H1 (cell line): Measurements from ENCODE around the gene GIGYF2. TPM values are rescaled to one million over a fixed set of nuclear protein-coding genes. Genes with fewer than 3 reads are reported as not detected.

Source experiments
- CTCF ChIA-PET: fragments of 300-600 bp; sonication (Branson Sonifier 250); formaldehyde crosslinking; loops from one replicate; lab custom pipeline; 2021; ENCODE audit not compliant: partially characterized antibody; lab: Charles Lee
- POLR2A ChIA-PET: fragments of 300-600 bp; sonication (Branson Sonifier 250); formaldehyde crosslinking; loops from one replicate; lab custom pipeline; 2021; ENCODE audit warnings: inconsistent platforms; ENCODE audit not compliant: partially characterized antibody; lab: Charles Lee
- DNase-seq, 2 experiments: peaks; one replicate each; pipeline versions ENCODE4 v3.0.0 to v3.0.0-alpha.2; 2010 to 2022; ENCODE audit warnings: low spot score in 2 of 2, low read depth in 1 of 2, mixed read lengths in 1 of 2
- FAIRE-seq: peaks from 2 replicates; lab custom pipeline; 2011; peaks lifted over from hg19 to GRCh38; lab: Jason Lieb, UNC
- H2AFZ ChIP-seq: 2 replicates; pipeline ENCODE4 v1.8.1; 2012; ENCODE audit warnings: low read length, inconsistent platforms
- H2AK5ac ChIP-seq: 2 replicates; pipeline ENCODE4 v1.6.1; 2013; ENCODE audit warnings: low read depth, low read length
- H2BK120ac ChIP-seq: replicated peaks from 2 replicates; pipeline ENCODE3; 2013; ENCODE audit warnings: low read depth, low read length, inconsistent platforms
- H2BK12ac ChIP-seq: 2 replicates; pipeline ENCODE4 v1.6.1; 2013; ENCODE audit warnings: low read depth, low read length
- H2BK15ac ChIP-seq: 2 replicates; pipeline ENCODE4 v1.6.1; 2013; ENCODE audit warnings: low read length
- H2BK20ac ChIP-seq: 2 replicates; pipeline ENCODE4 v1.6.1; 2013; ENCODE audit warnings: low read length
- H2BK5ac ChIP-seq: 2 replicates; pipeline ENCODE4 v1.6.1; 2013; ENCODE audit warnings: low read depth, low read length
- H3K14ac ChIP-seq: 2 replicates; pipeline ENCODE4 v1.6.1; 2013; ENCODE audit warnings: inconsistent platforms; ENCODE audit not compliant: insufficient read length
- H3K18ac ChIP-seq: 2 replicates; pipeline ENCODE4 v1.6.1; 2013; ENCODE audit warnings: low read length; ENCODE audit errors: extremely low read depth
- H3K23ac ChIP-seq: 2 replicates; pipeline ENCODE4 v1.6.1; 2013; ENCODE audit warnings: inconsistent platforms; ENCODE audit not compliant: insufficient read length
- H3K23me2 ChIP-seq: 2 replicates; pipeline ENCODE4 v1.6.1; 2013; ENCODE audit warnings: low read depth, low read length
- H3K27ac ChIP-seq: 2 replicates; pipeline ENCODE4 v1.6.1; 2011; ENCODE audit warnings: low read depth, low read length, inconsistent platforms
- H3K27me3 ChIP-seq, 4 experiments: replicated peaks in 1 of 4; 1 replicate in 1 of 4; 2 replicates in 3 of 4; pipeline versions ENCODE4 v1.6.1 to v1.8.1; 2011 to 2013; ENCODE audit warnings: low read length in 3 of 4, mild to moderate bottlenecking in 3 of 4, inconsistent platforms in 2 of 4, mixed read lengths in 2 of 4, moderate library complexity in 1 of 4; ENCODE audit not compliant: control insufficient read depth in 3 of 4, insufficient read depth in 3 of 4; ENCODE audit errors: extremely low read depth in 1 of 4
- H3K36me3 ChIP-seq, 4 experiments: 2 replicates each; pipeline versions ENCODE4 v1.6.1 to v1.8.1; 2011 to 2013; ENCODE audit warnings: mild to moderate bottlenecking in 4 of 4, low read length in 3 of 4, moderate library complexity in 2 of 4, control low read depth in 1 of 4, inconsistent platforms in 1 of 4; ENCODE audit not compliant: insufficient read depth in 4 of 4, control insufficient read depth in 2 of 4
- H3K4ac ChIP-seq: replicated peaks from 2 replicates; pipeline ENCODE3; 2013; ENCODE audit warnings: low read length, low read depth, mixed read lengths, inconsistent platforms; ENCODE audit not compliant: insufficient read length
- H3K4me1 ChIP-seq, 4 experiments: replicated peaks in 1 of 4; 1 replicate in 1 of 4; 2 replicates in 3 of 4; pipeline versions ENCODE4 v1.6.1 to v1.8.1; 2011 to 2013; ENCODE audit warnings: low read length in 3 of 4, inconsistent platforms in 2 of 4, mixed read lengths in 1 of 4; ENCODE audit not compliant: insufficient read depth in 4 of 4, control insufficient read depth in 3 of 4
- H3K4me2 ChIP-seq, 2 experiments: 2 replicates each; pipeline versions ENCODE4 v1.6.1 to v1.8.1; 2011 to 2013; ENCODE audit warnings: low read depth in 2 of 2, low read length in 2 of 2, control low read depth in 1 of 2, inconsistent platforms in 1 of 2, mild to moderate bottlenecking in 1 of 2; ENCODE audit not compliant: insufficient read depth in 1 of 2
- H3K4me3 ChIP-seq, 4 experiments: fragments of 200-600, 300-600 bp in 1 of 4; sonication (generic), shearing (Covaris generic), sonication (Bioruptor Twin) in 1 of 4; 2 replicates each; pipeline versions ENCODE4 v1.5.1 to v1.8.1; 2011 to 2016; ENCODE audit warnings: low read length in 4 of 4, low read depth in 3 of 4, control low read depth in 2 of 4, inconsistent platforms in 2 of 4, mild to moderate bottlenecking in 2 of 4, mixed read lengths in 1 of 4, moderate library complexity in 1 of 4; ENCODE audit not compliant: insufficient read depth in 2 of 4; ENCODE audit errors: extremely low read depth in 1 of 4
- H3K56ac ChIP-seq: replicated peaks from 2 replicates; pipeline ENCODE3; 2013; ENCODE audit warnings: low read depth, mild to moderate bottlenecking, mixed read lengths, low read length, inconsistent platforms; ENCODE audit not compliant: insufficient read length
- H3K79me1 ChIP-seq: 2 replicates; pipeline ENCODE4 v1.6.1; 2013; ENCODE audit warnings: low read depth, low read length, control low read depth
- H3K79me2 ChIP-seq, 2 experiments: 2 replicates each; pipeline versions ENCODE4 v1.6.1 to v1.8.1; 2012 to 2013; ENCODE audit warnings: low read length in 2 of 2, mild to moderate bottlenecking in 2 of 2, inconsistent platforms in 1 of 2; ENCODE audit not compliant: insufficient read depth in 2 of 2, control insufficient read depth in 1 of 2
- H3K9ac ChIP-seq, 4 experiments: replicated peaks in 1 of 4; 1 replicate in 1 of 4; 2 replicates in 3 of 4; pipeline versions ENCODE4 v1.6.1 to v1.8.1; 2011 to 2013; ENCODE audit warnings: low read depth in 3 of 4, low read length in 3 of 4, control low read depth in 2 of 4, mild to moderate bottlenecking in 2 of 4, moderate library complexity in 2 of 4, inconsistent platforms in 1 of 4; ENCODE audit errors: extremely low read depth in 1 of 4
- H3K9me3 ChIP-seq, 2 experiments: 2 replicates each; pipeline versions ENCODE4 v1.6.1 to v1.8.1; 2012 to 2013; ENCODE audit warnings: mild to moderate bottlenecking in 2 of 2, moderate library complexity in 2 of 2, control low read depth in 1 of 2, inconsistent platforms in 1 of 2, low read depth in 1 of 2, low read length in 1 of 2, mixed read lengths in 1 of 2; ENCODE audit not compliant: insufficient read depth in 2 of 2
- H4K20me1 ChIP-seq, 2 experiments: replicated peaks in 1 of 2; 2 replicates each; pipeline versions ENCODE3 to v1.8.1; 2011 to 2013; ENCODE audit warnings: inconsistent platforms in 2 of 2, low read length in 2 of 2, mild to moderate bottlenecking in 1 of 2; ENCODE audit not compliant: insufficient read depth in 2 of 2, control insufficient read depth in 1 of 2
- H4K5ac ChIP-seq: 2 replicates; pipeline ENCODE4 v1.6.1; 2013; ENCODE audit warnings: low read length, low read depth, mixed read lengths, inconsistent platforms; ENCODE audit not compliant: insufficient read length
- H4K8ac ChIP-seq: 2 replicates; pipeline ENCODE4 v1.8.0; 2013; ENCODE audit warnings: mild to moderate bottlenecking, moderate library complexity, low read length, inconsistent platforms; ENCODE audit not compliant: insufficient read depth; ENCODE audit errors: extremely low read depth
- H4K91ac ChIP-seq: replicated peaks from 2 replicates; pipeline ENCODE3; 2013; ENCODE audit warnings: low read length, mixed read lengths, inconsistent platforms; ENCODE audit not compliant: insufficient read length
- SIX5 ChIP-seq: IDR thresholded peaks from 2 replicates; pipeline ENCODE4 v1.6.1; 2011; ENCODE audit warnings: mild to moderate bottlenecking, low read depth, low read length
- WGBS, 2 experiments: shearing (Covaris generic) in 1 of 2; methylation state at CpG; one replicate each; pipeline versions ENCODE4 v1.1.6 to v1.1.7; 2013 to 2015; ENCODE audit warnings: low lambda C conversion rate in 2 of 2, mixed read lengths in 2 of 2, inconsistent platforms in 1 of 2, low coverage in 1 of 2, missing lambda C conversion rate in 1 of 2; ENCODE audit not compliant: insufficient replicate concordance in 2 of 2, insufficient coverage in 1 of 2, insufficient read length in 1 of 2; ENCODE audit errors: extremely low coverage in 1 of 2, missing lambda C conversion rate in 1 of 2; 5-methylcytosine and 5-hydroxymethylcytosine counted together
- polyA plus RNA-seq, 7 experiments: library from polyadenylated mRNA; depleted of rRNA in 3 of 7; stranded (reverse) in 5 of 7; unstranded in 2 of 7; fragments of >200 nt in 5 of 7; fragments of 200-250 nt in 2 of 7; gene quantifications; 1 replicate in 5 of 7; 2 replicates in 1 of 7; 4 replicates in 1 of 7; pipeline versions ENCODE4 v1.2.1 to v1.2.3, GENCODE V29; 2011 to 2013; ENCODE audit warnings: missing spikeins in 2 of 7, mixed read lengths in 2 of 7
- total RNA-seq: library from RNA; stranded (reverse); fragmentation: NEBNext Ultra II Directional; extraction: Animal tissue kit (Norgen Biotek cat#: 25700); gene quantifications from 2 replicates; pipeline ENCODE4 v1.2.1, GENCODE V29; 2021
- TF ChIP-seq, protein P1 (sequence below): IDR thresholded peaks from 2 replicates; pipeline ENCODE4 v1.6.1; 2011; ENCODE audit warnings: low read length, improper control_type of control experiment
- TF ChIP-seq, protein P2 (sequence below), 3 experiments: IDR thresholded peaks; 1 replicate in 2 of 3; 2 replicates in 1 of 3; pipeline versions ENCODE4 v1.5.1 to v1.6.1; 2011; ENCODE audit warnings: low read length in 3 of 3, mild to moderate bottlenecking in 3 of 3, inconsistent platforms in 2 of 3, low read depth in 1 of 3, moderate library complexity in 1 of 3; ENCODE audit not compliant: insufficient read depth in 1 of 3; ENCODE audit errors: control extremely low read depth in 1 of 3

Gene GIGYF2
- total and polyA plus RNA-seq, 2 of the 8 experiments (the other 6 are each of a cell fraction or from before 2014, with no cell fraction given) = 22.3 to 62.0 TPM

DNA sequence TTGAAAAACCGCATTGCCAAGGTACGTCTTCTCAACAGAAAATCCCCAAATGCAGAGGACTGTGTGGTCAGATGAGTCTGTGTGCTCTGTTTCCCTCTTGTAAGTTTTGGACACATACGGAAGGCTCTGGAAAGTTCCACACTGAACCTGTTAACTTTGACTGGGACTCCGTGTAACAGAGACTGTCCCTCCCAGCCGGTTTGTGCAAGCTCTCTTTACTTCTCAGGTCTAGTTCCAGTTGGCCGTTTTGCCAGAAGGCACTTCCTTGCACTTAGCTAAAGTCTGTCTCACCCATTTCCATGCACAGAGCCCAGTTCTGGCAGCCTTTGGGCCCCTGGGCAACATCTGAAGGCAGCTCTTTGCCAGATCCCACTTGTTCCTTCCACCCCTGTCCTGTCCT, 41.7 kb upstream of the GIGYF2 start:
- H2BK120ac ChIP-seq = no peak overlapping the region
- FAIRE-seq = no peak
- no peaks in the 10 kb centered on the region for H3K79me2 ChIP-seq
- H3K27me3 ChIP-seq = no peaks in the 10 kb centered on the region
- no peak overlapping the region for H3K4me2 ChIP-seq
- TF ChIP-seq SIX5 = no peak
- TF ChIP-seq, protein P1, sequence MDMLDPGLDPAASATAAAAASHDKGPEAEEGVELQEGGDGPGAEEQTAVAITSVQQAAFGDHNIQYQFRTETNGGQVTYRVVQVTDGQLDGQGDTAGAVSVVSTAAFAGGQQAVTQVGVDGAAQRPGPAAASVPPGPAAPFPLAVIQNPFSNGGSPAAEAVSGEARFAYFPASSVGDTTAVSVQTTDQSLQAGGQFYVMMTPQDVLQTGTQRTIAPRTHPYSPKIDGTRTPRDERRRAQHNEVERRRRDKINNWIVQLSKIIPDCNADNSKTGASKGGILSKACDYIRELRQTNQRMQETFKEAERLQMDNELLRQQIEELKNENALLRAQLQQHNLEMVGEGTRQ = no peak
- TF ChIP-seq, protein P2, sequence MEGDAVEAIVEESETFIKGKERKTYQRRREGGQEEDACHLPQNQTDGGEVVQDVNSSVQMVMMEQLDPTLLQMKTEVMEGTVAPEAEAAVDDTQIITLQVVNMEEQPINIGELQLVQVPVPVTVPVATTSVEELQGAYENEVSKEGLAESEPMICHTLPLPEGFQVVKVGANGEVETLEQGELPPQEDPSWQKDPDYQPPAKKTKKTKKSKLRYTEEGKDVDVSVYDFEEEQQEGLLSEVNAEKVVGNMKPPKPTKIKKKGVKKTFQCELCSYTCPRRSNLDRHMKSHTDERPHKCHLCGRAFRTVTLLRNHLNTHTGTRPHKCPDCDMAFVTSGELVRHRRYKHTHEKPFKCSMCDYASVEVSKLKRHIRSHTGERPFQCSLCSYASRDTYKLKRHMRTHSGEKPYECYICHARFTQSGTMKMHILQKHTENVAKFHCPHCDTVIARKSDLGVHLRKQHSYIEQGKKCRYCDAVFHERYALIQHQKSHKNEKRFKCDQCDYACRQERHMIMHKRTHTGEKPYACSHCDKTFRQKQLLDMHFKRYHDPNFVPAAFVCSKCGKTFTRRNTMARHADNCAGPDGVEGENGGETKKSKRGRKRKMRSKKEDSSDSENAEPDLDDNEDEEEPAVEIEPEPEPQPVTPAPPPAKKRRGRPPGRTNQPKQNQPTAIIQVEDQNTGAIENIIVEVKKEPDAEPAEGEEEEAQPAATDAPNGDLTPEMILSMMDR (IDR thresholded peaks at IDR 0.05; ENCODE audit: control extremely low read depth in 1 of 3, insufficient read depth in 1 of 3, low read depth in 1 of 3, low read length in 3 of 3) = no peak
- no peaks in the 10 kb centered on the region for H3K4me1 ChIP-seq
- no peak overlapping the region for H4K5ac ChIP-seq
- DNase-seq = no peak
- H3K14ac ChIP-seq = no peak overlapping the region
- no peak overlapping the region for H3K4ac ChIP-seq
- H3K23me2 ChIP-seq = no peaks in the 10 kb centered on the region
- H2AFZ ChIP-seq = no peak overlapping the region
- no peak overlapping the region for H3K4me3 ChIP-seq
- 0 out of 2 replicates have a peak overlapping the region, but pooled peaks have one; percentile 46 for H2BK15ac ChIP-seq
- H3K9ac ChIP-seq = no peak overlapping the region
- no peak overlapping the region for H3K18ac ChIP-seq
- WGBS, 2 experiments = 88% methylated on average over 6 of the region's 6 CpGs; no CpG with 5 or more reads in 1 of the 2 experiments
- no peak overlapping the region for H4K8ac ChIP-seq
- H2AK5ac ChIP-seq = no peak overlapping the region
- ChIA-PET POLR2A (no interaction called here), CTCF (interaction anchor here (0.6 to 2.0 kb wide), 3 partner anchors 13 to 29 kb away, joined by 3 to 8 read pairs (median 4); no protein-coding TSS in a partner anchor)
- no peak overlapping the region for H3K27ac ChIP-seq
- H4K20me1 ChIP-seq = no peaks in the 10 kb centered on the region
- no peaks in the 10 kb centered on the region for H3K9me3 ChIP-seq
- H2BK12ac ChIP-seq = no peak overlapping the region
- H2BK5ac ChIP-seq = 0 out of 2 replicates have a peak overlapping the region, but pooled peaks have one; percentile 16
- H4K91ac ChIP-seq = no peak overlapping the region
- no peak overlapping the region for H3K56ac ChIP-seq
- H3K36me3 ChIP-seq = no peaks in the 10 kb centered on the region
- H3K23ac ChIP-seq = no peak overlapping the region
- no peak overlapping the region for H2BK20ac ChIP-seq
- no peaks in the 10 kb centered on the region for H3K79me1 ChIP-seq
